Ishikawa (cell line): ENCODE results near the gene CDH13.

ENCODE experiments used
- CEBPB ChIP-seq: IDR thresholded peaks from 2 replicates; pipeline ENCODE4 v1.6.1; 2012
- CREB1 ChIP-seq: IDR thresholded peaks from 2 replicates; pipeline ENCODE4 v1.6.1; 2012; ENCODE audit warnings: low read depth
- EGR1 ChIP-seq: IDR thresholded peaks from 2 replicates; pipeline ENCODE4 v1.6.1; 2012
- EP300 ChIP-seq: IDR thresholded peaks from 2 replicates; pipeline ENCODE4 v1.6.1; 2012; ENCODE audit warnings: borderline replicate concordance
- FOXM1 ChIP-seq: IDR thresholded peaks from 2 replicates; pipeline ENCODE4 v1.6.1; 2012; ENCODE audit warnings: low read depth, borderline replicate concordance
- MAX ChIP-seq: IDR thresholded peaks from 2 replicates; pipeline ENCODE4 v1.6.1; 2012
- NFIC ChIP-seq: IDR thresholded peaks from 2 replicates; pipeline ENCODE4 v1.6.1; 2012
- RAD21 ChIP-seq: IDR thresholded peaks from 2 replicates; pipeline ENCODE4 v1.6.1; 2012; ENCODE audit warnings: low read depth
- REST ChIP-seq: IDR thresholded peaks from 2 replicates; pipeline ENCODE4 v1.6.1; 2012; ENCODE audit warnings: low read depth, mild to moderate bottlenecking
- TAF1 ChIP-seq: IDR thresholded peaks from 2 replicates; pipeline ENCODE4 v1.6.1; 2012; ENCODE audit warnings: low read depth, mild to moderate bottlenecking
- TCF12 ChIP-seq: IDR thresholded peaks from 2 replicates; pipeline ENCODE4 v1.6.1; 2012; ENCODE audit warnings: low read depth
- TEAD4 ChIP-seq: IDR thresholded peaks from 2 replicates; pipeline ENCODE4 v1.6.1; 2012
- USF1 ChIP-seq: IDR thresholded peaks from 2 replicates; pipeline ENCODE4 v1.6.1; 2012
- YY1 ChIP-seq: IDR thresholded peaks from 2 replicates; pipeline ENCODE4 v1.6.1; 2012; ENCODE audit warnings: low read depth
- ZBTB7A ChIP-seq: IDR thresholded peaks from 2 replicates; pipeline ENCODE4 v1.6.1; 2012; ENCODE audit warnings: low read depth

CDH13 gene

GRCh38 chr16:83083361-83083760, 456.6 kb downstream of the CDH13 start:
- TF ChIP-seq CEBPB (no peak), EP300 (no peak), REST (no peak), TEAD4 (no peak), RAD21 (no peak)

GRCh38 chr16:83085660-83086059, 458.9 kb downstream of the CDH13 start:
- TF ChIP-seq TAF1 = no peak
- no peak for TF ChIP-seq FOXM1
- TF ChIP-seq YY1 = no peak
- TF ChIP-seq NFIC = no peak
- TF ChIP-seq MAX = no peak

GRCh38 chr16:83095941-83096692, 469.3 kb downstream of the CDH13 start:
- TF ChIP-seq USF1 = no peak
- no peak for TF ChIP-seq ZBTB7A
- TF ChIP-seq FOXM1 = no peak
- TF ChIP-seq TAF1 = no peak
- TF ChIP-seq NFIC = no peak
- TF ChIP-seq REST = no peak
- TF ChIP-seq EGR1 = no peak

- TF ChIP-seq EP300 = no peak
- TF ChIP-seq CREB1 = no peak
- TF ChIP-seq REST = no peak
- TF ChIP-seq RAD21 = no peak
- no peak for TF ChIP-seq TEAD4
- no peak for TF ChIP-seq MAX
- TF ChIP-seq EGR1 = no peak
- no peak for TF ChIP-seq USF1
- TF ChIP-seq ZBTB7A = no peak
Measured at GRCh38 chr16:83098536-83098935, 471.8 kb downstream of the CDH13 start.

- no peak for TF ChIP-seq CEBPB
- no peak for TF ChIP-seq FOXM1
- TF ChIP-seq TCF12 = no peak
- TF ChIP-seq MAX = no peak
- TF ChIP-seq YY1 = no peak
- no peak for TF ChIP-seq NFIC
- TF ChIP-seq REST = no peak
- no peak for TF ChIP-seq EGR1
- no peak for TF ChIP-seq TAF1
- no peak for TF ChIP-seq ZBTB7A
- TF ChIP-seq RAD21 = no peak
- TF ChIP-seq TEAD4 = no peak
- TF ChIP-seq CREB1 = no peak
- no peak for TF ChIP-seq EP300
- no peak for TF ChIP-seq USF1
Measured at GRCh38 chr16:83100679-83101078, 473.9 kb downstream of the CDH13 start.
